Hepatocyte (in vitro differentiated cells): ENCODE data around the gene CLASP2. TPM values are rescaled to one million over a fixed set of nuclear protein-coding genes. Genes with fewer than 3 reads are reported as not detected.

ENCODE experiments used
- DNase-seq: peaks from one replicate; pipeline ENCODE4 v3.0.0-alpha.2; 2016; ENCODE audit warnings: low spot score
- H2AFZ ChIP-seq: fragments of 200-600 bp; sonication (generic); 2 replicates; pipeline ENCODE4 v1.6.0; 2016; ENCODE audit warnings: antibody characterized with exemption, mild to moderate bottlenecking
- H3K27ac ChIP-seq: fragments of 200-600 bp; sonication (generic); 2 replicates; pipeline ENCODE4 v1.5.1; 2016; ENCODE audit warnings: mild to moderate bottlenecking
- H3K27me3 ChIP-seq: fragments of 200-600 bp; sonication (generic); 2 replicates; pipeline ENCODE4 v1.6.1; 2016
- H3K36me3 ChIP-seq: fragments of 200-600 bp; sonication (generic); replicated peaks from 2 replicates; pipeline ENCODE4 v1.5.1; 2016; ENCODE audit warnings: low read depth; ENCODE audit not compliant: insufficient read depth
- H3K4me1 ChIP-seq: fragments of 200-600 bp; sonication (generic); 2 replicates; pipeline ENCODE4 v1.5.1; 2016; ENCODE audit warnings: mild to moderate bottlenecking, moderate library complexity; ENCODE audit not compliant: insufficient read depth
- H3K4me2 ChIP-seq: fragments of 200-600 bp; sonication (generic); 2 replicates; pipeline ENCODE4 v1.6.0; 2016
- H3K4me3 ChIP-seq: fragments of 200-600 bp; sonication (generic); 2 replicates; pipeline ENCODE4 v1.5.1; 2016; ENCODE audit warnings: mild to moderate bottlenecking
- H3K79me2 ChIP-seq: fragments of 200-600 bp; sonication (generic); 2 replicates; pipeline ENCODE4 v1.6.0; 2017; ENCODE audit warnings: mild to moderate bottlenecking
- H3K9me2 ChIP-seq: fragments of 200-600 bp; sonication (generic); replicated peaks from 2 replicates; pipeline ENCODE4 v1.6.0; 2017; ENCODE audit warnings: mild to moderate bottlenecking; ENCODE audit not compliant: insufficient read depth
- H3K9me3 ChIP-seq: fragments of 200-600 bp; sonication (generic); 2 replicates; pipeline ENCODE4 v1.5.1; 2016; ENCODE audit warnings: low read depth, mild to moderate bottlenecking
- H4K20me1 ChIP-seq: fragments of 200-600 bp; sonication (generic); 2 replicates; pipeline ENCODE4 v1.6.0; 2016; ENCODE audit warnings: mild to moderate bottlenecking; ENCODE audit not compliant: insufficient read depth, poor library complexity, severe bottlenecking
- EZH2 ChIP-seq: fragments of 200-600 bp; sonication (generic); IDR thresholded peaks from 2 replicates; pipeline ENCODE4 v1.6.1; 2016; ENCODE audit warnings: antibody characterized with exemption, mild to moderate bottlenecking, borderline replicate concordance
- EZH2phosphoT487 ChIP-seq: fragments of 200-600 bp; sonication (generic); IDR thresholded peaks from one replicate; pipeline ENCODE4 v1.6.1; 2018; ENCODE audit warnings: antibody characterized with exemption, mild to moderate bottlenecking, low read depth, moderate library complexity; ENCODE audit not compliant: unreplicated experiment, severe bottlenecking
- WGBS: methylation state at CpG from one replicate; pipeline ENCODE4 v1.1.6; 2016; ENCODE audit warnings: low lambda C conversion rate; ENCODE audit errors: missing lambda C conversion rate; 5-methylcytosine and 5-hydroxymethylcytosine counted together
- polyA plus RNA-seq: library from polyadenylated mRNA; unstranded; fragments of >200 nt; fragmentation: Nextera tagmentation; extraction: Ambion mirVana; gene quantifications from 2 replicates; pipeline ENCODE4 v1.2.1, GENCODE V29; 2016
- total RNA-seq: library from RNA; depleted of rRNA; stranded (reverse); fragments of >200 nt; gene quantifications from 2 replicates; pipeline ENCODE4 v1.2.3, GENCODE V29; 2014
- TF ChIP-seq, protein P1 (sequence below): fragments of 200-600 bp; sonication (generic); IDR thresholded peaks from 2 replicates; pipeline ENCODE4 v1.5.1; 2016; ENCODE audit warnings: antibody characterized with exemption, mild to moderate bottlenecking; ENCODE audit not compliant: poor library complexity

The CLASP2 gene
- total and polyA plus RNA-seq, 2 experiments from 2014 or later, result 12.0 to 34.5 TPM

DNA sequence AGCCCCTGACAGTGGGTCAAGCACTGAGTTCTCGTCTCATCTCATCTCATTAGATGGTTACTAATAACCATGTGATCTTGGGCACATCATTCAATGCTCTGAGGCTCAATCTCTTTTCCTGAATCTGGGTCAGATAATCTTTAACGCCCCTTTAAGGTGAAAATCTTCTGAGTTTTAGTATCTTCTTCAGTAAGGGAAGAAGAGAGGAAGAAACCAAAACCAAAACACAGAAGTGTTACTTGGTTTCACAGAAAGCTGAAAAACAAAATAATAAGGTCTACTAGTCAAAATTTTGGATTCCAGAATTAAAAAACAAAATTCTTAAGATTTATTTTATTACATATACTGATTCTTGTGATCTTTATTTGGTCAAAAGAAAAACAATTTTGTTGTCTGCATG is 78.2 kb downstream of the CLASP2 start:
- no peak for DNase-seq
- Histone ChIP-seq H3K9me2 (no peaks in the 10 kb centered on the region), H3K4me1 (no peaks in the 10 kb centered on the region), H3K4me2 (no peak overlapping the region), H3K36me3 (no peaks in the 10 kb centered on the region), H4K20me1 (no peaks in the 10 kb centered on the region), H3K27me3 (no peaks in the 10 kb centered on the region), H3K4me3 (no peak overlapping the region), H3K79me2 (no peaks in the 10 kb centered on the region), H3K9me3 (no peaks in the 10 kb centered on the region), H2AFZ (no peak overlapping the region), H3K27ac (no peak overlapping the region)
- WGBS, result 96% methylated on average over 2 of the region's 2 CpGs
- TF ChIP-seq, protein P1, sequence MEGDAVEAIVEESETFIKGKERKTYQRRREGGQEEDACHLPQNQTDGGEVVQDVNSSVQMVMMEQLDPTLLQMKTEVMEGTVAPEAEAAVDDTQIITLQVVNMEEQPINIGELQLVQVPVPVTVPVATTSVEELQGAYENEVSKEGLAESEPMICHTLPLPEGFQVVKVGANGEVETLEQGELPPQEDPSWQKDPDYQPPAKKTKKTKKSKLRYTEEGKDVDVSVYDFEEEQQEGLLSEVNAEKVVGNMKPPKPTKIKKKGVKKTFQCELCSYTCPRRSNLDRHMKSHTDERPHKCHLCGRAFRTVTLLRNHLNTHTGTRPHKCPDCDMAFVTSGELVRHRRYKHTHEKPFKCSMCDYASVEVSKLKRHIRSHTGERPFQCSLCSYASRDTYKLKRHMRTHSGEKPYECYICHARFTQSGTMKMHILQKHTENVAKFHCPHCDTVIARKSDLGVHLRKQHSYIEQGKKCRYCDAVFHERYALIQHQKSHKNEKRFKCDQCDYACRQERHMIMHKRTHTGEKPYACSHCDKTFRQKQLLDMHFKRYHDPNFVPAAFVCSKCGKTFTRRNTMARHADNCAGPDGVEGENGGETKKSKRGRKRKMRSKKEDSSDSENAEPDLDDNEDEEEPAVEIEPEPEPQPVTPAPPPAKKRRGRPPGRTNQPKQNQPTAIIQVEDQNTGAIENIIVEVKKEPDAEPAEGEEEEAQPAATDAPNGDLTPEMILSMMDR, result no peak
- TF ChIP-seq EZH2phosphoT487, result no peak
- TF ChIP-seq EZH2, result no peak

DNA sequence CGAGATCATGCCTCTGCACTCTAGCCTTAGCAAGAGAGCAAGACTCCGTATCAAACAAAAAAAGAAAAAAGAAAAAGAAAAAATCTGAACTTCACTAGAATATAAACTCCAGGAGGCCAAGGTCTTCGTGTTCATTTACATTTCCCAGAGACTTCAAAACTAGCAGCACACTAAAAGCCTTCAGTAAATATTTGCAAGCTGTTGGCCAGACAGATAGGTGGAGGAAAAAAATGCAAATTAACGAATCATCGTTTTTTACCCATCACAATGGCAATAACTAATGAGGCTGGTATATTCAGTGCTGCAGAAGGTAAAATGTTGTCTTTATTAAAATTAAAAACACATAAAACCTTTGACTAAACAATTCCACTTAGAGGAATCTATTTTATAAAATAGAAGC is 80.6 kb downstream of the CLASP2 start:
- TF ChIP-seq EZH2phosphoT487, result no peak
- TF ChIP-seq, protein P1, result no peak
- no peak for TF ChIP-seq EZH2
- no peaks in the 10 kb centered on the region for H3K27me3 ChIP-seq
- H3K36me3 ChIP-seq, result no peaks in the 10 kb centered on the region
- no peaks in the 10 kb centered on the region for H3K79me2 ChIP-seq
- no peak overlapping the region for H2AFZ ChIP-seq
- no peaks in the 10 kb centered on the region for H4K20me1 ChIP-seq
- WGBS, result 58% methylated on average over 5 of the region's 5 CpGs
- no peak for DNase-seq
- no peak overlapping the region for H3K4me3 ChIP-seq
- H3K9me2 ChIP-seq, result no peaks in the 10 kb centered on the region
- no peaks in the 10 kb centered on the region for H3K9me3 ChIP-seq
- no peak overlapping the region for H3K27ac ChIP-seq
- no peaks in the 10 kb centered on the region for H3K4me1 ChIP-seq
- no peak overlapping the region for H3K4me2 ChIP-seq

DNA sequence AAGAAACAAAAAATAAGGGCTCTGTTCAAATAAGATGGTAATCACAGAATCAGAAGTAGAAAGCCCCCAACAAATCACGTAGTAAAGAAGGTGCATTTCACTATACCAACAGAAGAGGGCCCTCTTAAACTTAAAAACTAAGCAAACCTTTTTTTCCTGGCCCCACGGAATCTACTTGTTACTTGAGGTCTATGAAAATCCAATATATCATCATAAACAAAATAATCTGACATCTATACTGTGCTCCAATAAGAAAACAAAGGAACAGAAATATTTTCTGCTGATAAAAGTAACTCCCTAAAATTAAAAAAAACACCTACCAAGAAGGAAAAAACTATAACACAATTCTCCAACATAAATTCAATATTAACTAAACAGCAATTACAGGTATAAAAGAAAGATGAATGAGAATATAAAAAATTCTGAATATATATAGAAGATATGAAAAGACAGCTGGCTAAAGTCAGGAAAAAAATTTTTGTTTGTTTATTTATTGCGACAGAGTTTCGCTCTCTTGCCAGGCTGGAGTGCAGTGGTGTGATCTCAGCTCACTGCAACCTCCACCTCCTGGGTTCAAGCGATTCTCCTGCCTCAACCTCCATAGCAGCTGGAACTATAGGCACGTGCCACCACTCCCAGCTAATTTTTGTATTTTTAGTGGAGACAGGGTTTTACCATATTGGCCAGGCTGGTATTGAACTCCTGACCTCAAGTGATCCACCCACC is 81.8 kb downstream of the CLASP2 start:
- no peak overlapping the region for H3K4me2 ChIP-seq
- H3K79me2 ChIP-seq, result no peaks in the 10 kb centered on the region
- TF ChIP-seq, protein P1, result peak; percentile 64
- no peak for TF ChIP-seq EZH2phosphoT487
- H3K27me3 ChIP-seq, result no peaks in the 10 kb centered on the region
- H2AFZ ChIP-seq, result no peak overlapping the region
- no peaks in the 10 kb centered on the region for H3K4me1 ChIP-seq
- H3K9me3 ChIP-seq, result no peaks in the 10 kb centered on the region
- H3K36me3 ChIP-seq, result no peaks in the 10 kb centered on the region
- DNase-seq, result peak; percentile 57
- no peaks in the 10 kb centered on the region for H4K20me1 ChIP-seq
- no peaks in the 10 kb centered on the region for H3K9me2 ChIP-seq
- WGBS, result 65% methylated on average over 6 of the region's 6 CpGs
- H3K4me3 ChIP-seq, result no peak overlapping the region
- no peak overlapping the region for H3K27ac ChIP-seq
